PC-3 (cell line): ENCODE measurements around the gene VPS35. TPM values are rescaled to one million over a fixed set of nuclear protein-coding genes. Genes with fewer than 3 reads are reported as not detected.

Source experiments
- ATAC-seq: fragments of 200-7000 bp; cut with Tn5 transposase; 2 replicates; pipeline ENCODE4 v1.9.1; 2020; ENCODE audit warnings: mild to moderate bottlenecking, moderate library complexity
- BruUV-seq: library from RNA; stranded (reverse); fragments of 400-500 nt; replicated peaks from 2 replicates; lab custom pipeline; 2021; lab: Mats Ljungman, UMichigan
- CTCF ChIA-PET: fragments of 300-600 bp; sonication (Branson Sonifier 250); formaldehyde crosslinking; loops from one replicate; lab custom pipeline; 2022; ENCODE audit warnings: antibody characterized with exemption; lab: Charles Lee
- POLR2A ChIA-PET: fragments of 300-600 bp; sonication (Branson Sonifier 250); formaldehyde crosslinking; loops from one replicate; lab custom pipeline; 2022; ENCODE audit warnings: antibody characterized with exemption; ENCODE audit not compliant: unreplicated experiment; lab: Charles Lee
- DNase-seq: peaks from one replicate; pipeline ENCODE4 v3.0.0-alpha.2; 2015
- H2AFZ ChIP-seq: fragments of 300-600 bp; sonication (generic); 2 replicates; pipeline ENCODE4 v1.6.0; 2016; ENCODE audit warnings: antibody characterized with exemption, low read length
- H3F3A ChIP-seq: fragments of 300-600 bp; sonication (generic); one replicate; pipeline ENCODE4 v1.6.0; 2017; ENCODE audit warnings: antibody characterized with exemption, low read length, control low read depth, mild to moderate bottlenecking; ENCODE audit not compliant: unreplicated experiment
- H3K27ac ChIP-seq: fragments of 300-600 bp; sonication (generic); 2 replicates; pipeline ENCODE4 v1.5.1; 2016; ENCODE audit warnings: mild to moderate bottlenecking, low read length
- H3K27me3 ChIP-seq: fragments of 300-600 bp; sonication (generic); 2 replicates; pipeline ENCODE4 v1.6.1; 2016; ENCODE audit warnings: low read length, mixed read lengths
- H3K36me3 ChIP-seq: fragments of 300-600 bp; sonication (generic); 2 replicates; pipeline ENCODE4 v1.6.1; 2016; ENCODE audit warnings: low read depth, mixed run types, low read length, mixed read lengths
- H3K4me1 ChIP-seq: fragments of 300-600 bp; sonication (generic); 2 replicates; pipeline ENCODE4 v1.5.1; 2016; ENCODE audit warnings: low read length; ENCODE audit not compliant: insufficient read depth
- H3K4me2 ChIP-seq: fragments of 300-600 bp; sonication (generic); 2 replicates; pipeline ENCODE4 v1.6.0; 2016; ENCODE audit warnings: low read length
- H3K4me3 ChIP-seq: fragments of 300-600 bp; sonication (generic); 2 replicates; pipeline ENCODE4 v1.5.1; 2016; ENCODE audit warnings: mild to moderate bottlenecking, low read length, mixed read lengths
- H3K79me2 ChIP-seq: fragments of 300-600 bp; sonication (generic); 2 replicates; pipeline ENCODE4 v1.6.1; 2017; ENCODE audit warnings: low read length, mixed read lengths
- H3K9ac ChIP-seq: fragments of 300-600 bp; sonication (generic); 2 replicates; pipeline ENCODE4 v1.6.0; 2016; ENCODE audit warnings: mild to moderate bottlenecking, low read length
- H3K9me2 ChIP-seq: fragments of 300-600 bp; sonication (generic); replicated peaks from 2 replicates; pipeline ENCODE4 v1.6.1; 2016; ENCODE audit warnings: mixed run types, low read length, mixed read lengths
- H3K9me3 ChIP-seq: fragments of 300-600 bp; sonication (generic); 2 replicates; pipeline ENCODE4 v1.6.1; 2016; ENCODE audit warnings: low read length, mixed read lengths
- H4K20me1 ChIP-seq: fragments of 300-600 bp; sonication (generic); 2 replicates; pipeline ENCODE4 v1.6.1; 2016; ENCODE audit warnings: low read length, mixed read lengths
- EZH2 ChIP-seq: fragments of 300-600 bp; sonication (generic); IDR thresholded peaks from one replicate; pipeline ENCODE4 v1.6.1; 2017; ENCODE audit warnings: antibody characterized with exemption, mild to moderate bottlenecking, low read length; ENCODE audit not compliant: unreplicated experiment
- EZH2phosphoT487 ChIP-seq: fragments of 300-600 bp; sonication (generic); IDR thresholded peaks from 2 replicates; pipeline ENCODE4 v1.6.1; 2018; ENCODE audit warnings: mild to moderate bottlenecking, antibody characterized with exemption, low read length, borderline replicate concordance
- intact Hi-C: fragments of 100-400 bp; cut with micrococcal nuclease; formaldehyde crosslinking; loops from 2 replicates; pipeline ENCODE4 v1.9.0; 2023
- total RNA-seq: library from RNA; depleted of rRNA; stranded (reverse); fragments of >200 nt; gene quantifications from 2 replicates; pipeline ENCODE4 v1.2.3, GENCODE V29; 2014
- TF ChIP-seq, protein P1 (sequence below): fragments of 300-600 bp; sonication (generic); conservative IDR thresholded peaks from 2 replicates; pipeline ENCODE4 v1.5.1; 2017; ENCODE audit warnings: antibody characterized with exemption, low read depth, mild to moderate bottlenecking, low read length

The VPS35 gene
- total RNA-seq, 1 experiment from 2014 or later = 39.3 TPM

DNA sequence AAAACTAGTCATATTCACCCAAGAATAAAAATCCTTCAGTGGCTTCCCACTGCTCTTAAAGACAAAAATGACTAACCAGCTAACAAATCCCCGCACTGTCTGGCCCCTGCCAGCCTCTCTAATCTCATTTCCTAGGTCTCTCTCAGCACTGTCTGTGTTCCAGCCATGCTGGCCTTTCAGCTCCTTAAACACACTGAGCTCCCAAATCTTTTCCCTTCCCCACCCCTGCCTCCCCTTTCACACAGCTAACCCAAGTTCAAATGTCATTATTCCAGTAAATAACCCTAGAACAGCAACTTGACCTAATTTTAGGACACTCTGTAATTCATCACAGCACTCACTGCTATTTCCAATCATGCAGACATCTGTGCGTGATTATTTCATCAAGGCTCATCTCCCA lies 75.6 kb downstream of the VPS35 start:
- Histone ChIP-seq H4K20me1 (no peaks in the 10 kb centered on the region), H3K4me2 (no peak overlapping the region), H3K9me3 (no peaks in the 10 kb centered on the region), H3K36me3 (peaks cover 24% of the 10 kb centered on the region; the same call in 1 of the 2 replicates), H3K79me2 (no peaks in the 10 kb centered on the region), H3F3A (no peaks in the 10 kb centered on the region), H3K4me1 (no peaks in the 10 kb centered on the region), H2AFZ (no peak overlapping the region), H3K4me3 (no peak overlapping the region), H3K27ac (no peak overlapping the region), H3K9ac (no peak overlapping the region), H3K9me2 (no peaks in the 10 kb centered on the region), H3K27me3 (no peaks in the 10 kb centered on the region)
- ATAC-seq (no peak), DNase-seq (no peak)
- no TSS peak for BruUV-seq
- CTCF ChIA-PET = no interaction called here
- TF ChIP-seq EZH2phosphoT487 (no peak), EZH2 (no peak)
- TF ChIP-seq, protein P1, sequence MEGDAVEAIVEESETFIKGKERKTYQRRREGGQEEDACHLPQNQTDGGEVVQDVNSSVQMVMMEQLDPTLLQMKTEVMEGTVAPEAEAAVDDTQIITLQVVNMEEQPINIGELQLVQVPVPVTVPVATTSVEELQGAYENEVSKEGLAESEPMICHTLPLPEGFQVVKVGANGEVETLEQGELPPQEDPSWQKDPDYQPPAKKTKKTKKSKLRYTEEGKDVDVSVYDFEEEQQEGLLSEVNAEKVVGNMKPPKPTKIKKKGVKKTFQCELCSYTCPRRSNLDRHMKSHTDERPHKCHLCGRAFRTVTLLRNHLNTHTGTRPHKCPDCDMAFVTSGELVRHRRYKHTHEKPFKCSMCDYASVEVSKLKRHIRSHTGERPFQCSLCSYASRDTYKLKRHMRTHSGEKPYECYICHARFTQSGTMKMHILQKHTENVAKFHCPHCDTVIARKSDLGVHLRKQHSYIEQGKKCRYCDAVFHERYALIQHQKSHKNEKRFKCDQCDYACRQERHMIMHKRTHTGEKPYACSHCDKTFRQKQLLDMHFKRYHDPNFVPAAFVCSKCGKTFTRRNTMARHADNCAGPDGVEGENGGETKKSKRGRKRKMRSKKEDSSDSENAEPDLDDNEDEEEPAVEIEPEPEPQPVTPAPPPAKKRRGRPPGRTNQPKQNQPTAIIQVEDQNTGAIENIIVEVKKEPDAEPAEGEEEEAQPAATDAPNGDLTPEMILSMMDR = no peak
- intact Hi-C loops = no loop called here
- POLR2A ChIA-PET = no interaction called here

DNA sequence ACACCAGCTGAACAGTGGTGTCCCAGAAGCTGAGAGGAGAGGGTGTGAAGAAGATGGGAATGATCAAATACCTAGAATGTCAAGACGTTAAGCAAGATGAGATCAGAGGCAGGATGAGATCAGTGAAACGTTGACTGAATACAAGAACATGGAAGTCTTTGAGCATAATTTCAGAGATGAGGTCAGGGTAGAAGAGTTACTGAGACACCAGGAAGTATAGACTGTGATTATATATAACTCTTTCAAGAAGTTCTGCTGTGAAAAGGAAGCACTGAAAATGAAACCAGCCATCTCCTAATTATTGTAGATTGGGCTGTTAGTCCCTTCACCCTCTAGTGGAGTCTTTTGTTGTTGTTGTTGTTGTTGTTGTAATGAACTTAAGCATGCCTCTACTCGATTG lies 76.9 kb downstream of the VPS35 start:
- Histone ChIP-seq H3K27ac (no peak overlapping the region), H3F3A (no peaks in the 10 kb centered on the region), H2AFZ (no peak overlapping the region), H3K79me2 (no peaks in the 10 kb centered on the region), H3K4me3 (no peak overlapping the region), H3K9ac (no peak overlapping the region), H3K4me1 (no peaks in the 10 kb centered on the region), H3K9me2 (no peaks in the 10 kb centered on the region), H4K20me1 (no peaks in the 10 kb centered on the region), H3K36me3 (peaks cover 24% of the 10 kb centered on the region), H3K4me2 (no peak overlapping the region), H3K27me3 (no peaks in the 10 kb centered on the region), H3K9me3 (no peaks in the 10 kb centered on the region)
- DNase-seq (no peak), ATAC-seq (no peak)
- TF ChIP-seq EZH2phosphoT487 (no peak), EZH2 (no peak)
- TF ChIP-seq, protein P1 = no peak
- ChIA-PET POLR2A (no interaction called here), CTCF (no interaction called here)
- intact Hi-C loops = no loop called here
- no TSS peak for BruUV-seq

- H4K20me1 ChIP-seq = no peaks in the 10 kb centered on the region
- H3K27me3 ChIP-seq = no peaks in the 10 kb centered on the region
- H3K36me3 ChIP-seq = peaks cover 17% of the 10 kb centered on the region
- H3K9me3 ChIP-seq = no peaks in the 10 kb centered on the region
- no peak overlapping the region for H3K27ac ChIP-seq
- no peak overlapping the region for H3K4me3 ChIP-seq
- DNase-seq = peak; percentile 57
- no peaks in the 10 kb centered on the region for H3K4me1 ChIP-seq
- no peaks in the 10 kb centered on the region for H3K79me2 ChIP-seq
- peak; percentile 57 for ATAC-seq
- H3K9ac ChIP-seq = no peak overlapping the region
- intact Hi-C loops = loop anchor here (1.0 kb wide), 1 partner anchor 53 kb away; no protein-coding TSS in a partner anchor
- ChIA-PET POLR2A (no interaction called here), CTCF (no interaction called here)
- H3K9me2 ChIP-seq = no peaks in the 10 kb centered on the region
- no peaks in the 10 kb centered on the region for H3F3A ChIP-seq
- H2AFZ ChIP-seq = no peak overlapping the region
- no peak overlapping the region for H3K4me2 ChIP-seq
- BruUV-seq = no TSS peak
- no peak for TF ChIP-seq EZH2
- TF ChIP-seq, protein P1 = peak; percentile 49; the same call in 1 of the 2 replicates
Measured at GRCh38 chr16:46607529-46607928, 81.4 kb downstream of the VPS35 start.
